GM12865 (cell line): Measurements from ENCODE around the gene PDSS2.

ENCODE experiments used
- DNase-seq: peaks from one replicate; pipeline ENCODE4 v3.0.0; 2010; ENCODE audit warnings: low read depth
- H3K4me3 ChIP-seq: 2 replicates; pipeline ENCODE4 v1.5.1; 2011; ENCODE audit warnings: mild to moderate bottlenecking, low read depth, low read length, control low read depth
- TF ChIP-seq, protein P1 (sequence below): IDR thresholded peaks from 2 replicates; pipeline ENCODE4 v1.5.1; 2011; ENCODE audit warnings: low read length, control low read depth, low read depth, inconsistent platforms; ENCODE audit not compliant: insufficient read depth; ENCODE audit errors: missing control alignments

PDSS2 gene, protein sequence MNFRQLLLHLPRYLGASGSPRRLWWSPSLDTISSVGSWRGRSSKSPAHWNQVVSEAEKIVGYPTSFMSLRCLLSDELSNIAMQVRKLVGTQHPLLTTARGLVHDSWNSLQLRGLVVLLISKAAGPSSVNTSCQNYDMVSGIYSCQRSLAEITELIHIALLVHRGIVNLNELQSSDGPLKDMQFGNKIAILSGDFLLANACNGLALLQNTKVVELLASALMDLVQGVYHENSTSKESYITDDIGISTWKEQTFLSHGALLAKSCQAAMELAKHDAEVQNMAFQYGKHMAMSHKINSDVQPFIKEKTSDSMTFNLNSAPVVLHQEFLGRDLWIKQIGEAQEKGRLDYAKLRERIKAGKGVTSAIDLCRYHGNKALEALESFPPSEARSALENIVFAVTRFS

DNA sequence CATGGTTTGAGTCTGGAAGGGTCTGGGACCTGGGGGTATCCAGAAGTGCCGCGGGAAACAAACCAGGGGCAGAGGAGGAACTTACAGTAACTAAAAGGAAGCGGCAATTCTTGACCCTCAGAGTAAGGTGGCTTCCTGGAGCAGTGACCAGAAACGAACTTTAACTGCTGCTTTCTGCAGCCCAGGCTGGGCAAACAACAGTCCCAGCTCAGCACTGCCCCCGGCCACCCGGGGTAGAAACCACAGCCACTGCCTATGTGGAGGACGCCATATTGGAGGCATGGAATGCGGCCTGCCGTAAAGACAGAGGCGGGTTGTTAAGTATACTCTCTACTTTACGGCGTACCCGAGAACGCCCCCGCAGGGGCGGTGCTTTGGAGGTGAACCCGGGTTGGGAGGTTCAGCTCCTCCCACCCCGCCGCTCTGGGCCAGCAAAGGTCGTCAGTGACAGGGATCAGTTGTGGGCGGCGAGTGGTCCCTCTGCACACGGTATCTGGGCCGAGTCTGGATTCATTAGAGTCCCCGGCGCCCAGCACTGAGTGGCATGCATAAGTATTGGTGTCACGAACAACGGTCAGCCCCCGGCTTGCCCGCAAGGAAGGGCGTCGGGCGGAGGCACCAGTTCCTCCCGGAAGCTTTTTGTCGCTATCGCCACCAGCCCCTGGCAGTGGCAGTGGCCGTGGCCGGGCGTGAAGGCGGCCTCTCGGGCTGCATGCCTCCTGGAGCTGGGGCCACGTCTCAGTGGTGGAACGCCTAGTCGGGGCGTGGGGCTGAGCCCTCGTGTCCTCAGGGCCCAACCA is at the start of gene PDSS2:
TSS of gene PDSS2 (minus strand) at position 282 of the 800 bp plus-strand sequence. CDS start at position 3, 279 bp downstream.
- DNase-seq, result peak; percentile 98
- TF ChIP-seq, protein P1, sequence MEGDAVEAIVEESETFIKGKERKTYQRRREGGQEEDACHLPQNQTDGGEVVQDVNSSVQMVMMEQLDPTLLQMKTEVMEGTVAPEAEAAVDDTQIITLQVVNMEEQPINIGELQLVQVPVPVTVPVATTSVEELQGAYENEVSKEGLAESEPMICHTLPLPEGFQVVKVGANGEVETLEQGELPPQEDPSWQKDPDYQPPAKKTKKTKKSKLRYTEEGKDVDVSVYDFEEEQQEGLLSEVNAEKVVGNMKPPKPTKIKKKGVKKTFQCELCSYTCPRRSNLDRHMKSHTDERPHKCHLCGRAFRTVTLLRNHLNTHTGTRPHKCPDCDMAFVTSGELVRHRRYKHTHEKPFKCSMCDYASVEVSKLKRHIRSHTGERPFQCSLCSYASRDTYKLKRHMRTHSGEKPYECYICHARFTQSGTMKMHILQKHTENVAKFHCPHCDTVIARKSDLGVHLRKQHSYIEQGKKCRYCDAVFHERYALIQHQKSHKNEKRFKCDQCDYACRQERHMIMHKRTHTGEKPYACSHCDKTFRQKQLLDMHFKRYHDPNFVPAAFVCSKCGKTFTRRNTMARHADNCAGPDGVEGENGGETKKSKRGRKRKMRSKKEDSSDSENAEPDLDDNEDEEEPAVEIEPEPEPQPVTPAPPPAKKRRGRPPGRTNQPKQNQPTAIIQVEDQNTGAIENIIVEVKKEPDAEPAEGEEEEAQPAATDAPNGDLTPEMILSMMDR, result peak; percentile 37
- peak within 1 kb of the TSS; percentile 76 for H3K4me3 ChIP-seq

DNA sequence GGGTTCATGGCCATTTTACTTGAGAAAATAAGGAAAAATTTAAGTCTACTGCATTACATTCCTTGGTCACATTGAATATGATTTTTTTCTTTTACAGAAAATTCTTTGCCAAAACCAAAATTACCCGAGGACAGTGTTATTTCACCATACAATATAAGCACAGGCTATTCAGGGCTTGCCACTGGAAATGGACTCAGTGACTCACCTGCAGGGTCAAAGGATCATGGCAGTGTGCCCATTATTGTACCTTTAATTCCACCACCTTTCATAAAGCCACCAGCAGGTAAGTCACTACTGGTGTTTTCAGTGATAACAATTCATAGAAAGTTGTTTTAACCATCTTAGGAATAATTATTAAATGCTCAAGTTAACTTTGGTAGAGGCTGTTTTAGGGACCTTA is 46.8 kb upstream of the PDSS2 start:
- no peak for DNase-seq
- TF ChIP-seq, protein P1, result no peak

DNA sequence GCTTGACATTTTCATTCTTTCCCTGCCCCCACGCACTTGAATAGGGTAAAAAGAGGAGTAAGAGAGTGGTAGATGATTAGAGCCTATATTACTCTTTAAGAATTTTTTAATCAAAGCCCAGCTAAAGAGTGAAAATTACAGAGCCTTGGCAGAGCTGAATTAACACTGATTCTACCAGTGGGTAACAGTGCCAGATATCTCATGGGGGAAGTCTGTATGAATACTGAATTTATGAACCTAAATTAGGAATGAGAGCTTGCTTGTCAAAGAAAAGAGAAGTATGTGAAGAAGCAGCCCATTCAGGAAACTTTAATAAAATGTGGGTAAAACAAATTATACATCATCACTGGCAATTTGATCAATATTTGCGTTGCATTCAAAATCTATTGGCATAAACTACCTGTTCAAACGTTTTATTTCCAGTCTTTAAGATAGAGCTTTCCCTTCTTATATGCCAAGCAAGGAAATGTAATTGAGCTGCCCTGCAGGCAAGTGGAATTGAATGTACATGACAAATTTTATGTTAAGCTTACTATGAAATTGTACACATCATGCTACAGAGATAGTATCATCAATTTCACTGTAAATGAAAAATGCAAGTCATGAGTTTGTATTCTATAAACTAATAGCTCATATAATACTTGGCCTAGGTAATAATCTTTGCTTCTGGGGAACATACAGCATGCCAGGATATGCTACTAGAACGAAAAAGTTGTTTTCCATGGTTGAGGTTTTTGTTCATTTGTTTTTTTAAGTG is 45.1 kb upstream of the PDSS2 start:
- TF ChIP-seq, protein P1, result no peak
- no peak for DNase-seq
- no peak overlapping the region for H3K4me3 ChIP-seq

More for the DNA sequence above, 46.8 kb upstream of the PDSS2 start:
- H3K4me3 ChIP-seq, result no peak overlapping the region

DNA sequence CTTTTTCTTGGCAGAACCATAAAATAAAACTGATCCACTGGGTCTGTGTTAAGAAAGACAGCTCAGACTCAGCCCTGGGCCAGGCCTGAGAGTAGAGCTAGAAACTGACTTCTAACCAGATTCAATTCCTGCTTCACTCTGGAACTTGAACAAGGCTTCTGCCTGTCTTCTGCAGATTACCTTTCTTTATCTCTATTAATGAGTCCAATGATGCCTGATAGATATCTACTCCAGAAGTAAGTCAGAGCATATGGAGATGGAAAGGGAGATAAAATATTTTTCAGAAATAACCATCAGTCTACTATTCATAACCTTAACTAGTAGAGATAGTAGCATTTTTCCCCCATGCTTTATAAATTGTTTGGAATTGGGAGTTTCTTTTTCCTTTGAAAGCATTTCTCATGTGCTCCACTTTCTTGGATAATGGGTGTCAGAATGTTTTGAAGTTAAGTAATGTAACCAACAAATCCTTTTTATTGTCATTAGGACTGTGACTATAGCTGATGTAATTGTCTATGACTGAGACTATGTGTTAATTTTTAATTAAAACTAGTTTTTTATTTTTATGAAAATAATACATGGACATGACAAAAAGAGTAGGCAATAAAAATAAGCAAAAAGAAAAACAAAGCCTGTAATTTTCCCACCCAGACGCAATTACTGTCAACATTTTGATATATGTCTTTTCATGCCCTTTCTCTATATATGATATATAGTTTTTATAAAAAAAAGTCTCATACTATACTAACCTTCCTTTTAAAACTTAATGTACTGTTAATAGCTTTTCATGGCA is 37.7 kb upstream of the PDSS2 start:
- TF ChIP-seq, protein P1, result no peak
- DNase-seq, result no peak
- H3K4me3 ChIP-seq, result no peak overlapping the region

DNA sequence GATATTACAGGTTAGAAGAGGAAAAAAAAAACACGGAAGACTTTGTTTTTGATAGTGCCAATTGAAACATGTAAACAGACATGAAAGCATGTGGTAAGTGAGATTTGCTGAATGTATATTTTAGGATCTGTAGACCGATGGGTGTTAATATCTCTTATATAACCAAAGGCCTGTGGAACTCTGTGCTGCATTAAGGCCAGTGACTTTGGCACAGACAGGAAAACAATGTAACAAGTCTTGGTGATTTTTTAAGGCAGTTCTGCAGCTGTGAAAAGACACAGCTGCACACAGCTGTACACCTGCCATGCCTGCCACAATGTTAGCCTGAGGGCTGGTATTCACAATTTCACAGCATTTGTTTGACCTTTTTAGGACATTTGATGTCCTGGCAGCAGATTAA is 36.6 kb upstream of the PDSS2 start:
- TF ChIP-seq, protein P1, result no peak
- no peak overlapping the region for H3K4me3 ChIP-seq
- DNase-seq, result no peak

DNA sequence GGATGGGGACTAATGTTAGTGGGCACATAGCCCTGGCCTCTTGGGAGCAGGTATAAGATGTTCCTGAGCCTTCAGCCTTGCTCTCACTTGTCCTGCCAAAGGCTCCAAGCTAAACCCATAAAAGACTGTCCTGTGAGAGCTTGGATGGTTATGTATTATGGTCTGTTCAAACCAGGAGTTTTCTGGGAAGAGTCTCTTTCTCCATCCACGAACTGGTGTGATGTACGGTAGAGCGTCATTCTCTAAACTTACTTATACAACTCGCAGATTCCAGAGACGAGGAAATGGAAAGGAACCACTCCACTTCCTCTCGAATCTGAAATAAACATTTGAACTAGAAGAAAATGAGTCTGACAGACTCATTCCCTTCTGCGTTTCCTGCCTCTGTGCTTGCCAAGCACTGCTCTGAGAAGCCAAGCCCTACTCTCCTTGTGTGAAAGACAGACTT is 35.9 kb upstream of the PDSS2 start:
- no peak overlapping the region for H3K4me3 ChIP-seq
- DNase-seq, result no peak
- TF ChIP-seq, protein P1, result no peak
